Measurements from ENCODE around the gene HGS.

- no peak for TF ChIP-seq EZH2phosphoT487 (IDR thresholded peaks at IDR 0.05; ENCODE audit: insufficient read depth, low read depth)
- no peak for TF ChIP-seq EZH2 (IDR thresholded peaks at IDR 0.05; ENCODE audit: insufficient read depth, poor library complexity, severe bottlenecking)
These were observed 22.4 kb downstream of the HGS start for GRCh38 chr17:81706232-81706611.
